ENCODE measurements around the gene PSMD3.
A peak's percentile ranks its signal among the peaks of the same experiment; 100 is the strongest.

PSMD3 gene

DNA sequence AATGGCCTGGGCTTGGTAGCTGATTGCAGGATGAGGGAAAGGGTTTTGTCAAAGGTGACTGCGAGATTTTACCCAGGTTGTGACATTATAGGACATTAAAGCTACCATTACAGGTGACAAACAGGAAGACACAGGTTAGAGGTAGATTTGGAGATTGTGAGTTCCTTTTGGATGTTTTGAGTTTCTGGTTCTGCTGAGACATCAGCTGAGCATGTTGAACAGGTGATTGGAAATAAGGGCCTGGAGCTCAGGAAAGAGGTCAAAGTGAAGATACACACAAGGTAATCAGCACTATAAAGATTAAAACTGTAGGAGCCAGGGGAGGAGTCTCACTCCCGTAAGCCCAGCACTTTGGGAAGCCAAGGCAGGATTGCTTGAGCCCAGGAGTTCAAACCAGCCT, 11.8 kb upstream of the PSMD3 start:
- Histone ChIP-seq H4K91ac (ENCODE audit: low read depth, low read length) (no peak overlapping the region), H3K9me3 (ENCODE audit: insufficient read depth, low read depth, low read length) (no peaks in the 10 kb centered on the region), H3K27ac (ENCODE audit: low read depth, low read length) (no peak overlapping the region), H4K12ac (ENCODE audit: low read depth, low read length) (no peak overlapping the region), H3K27me3 (ENCODE audit: insufficient read depth, low read length) (no peaks in the 10 kb centered on the region), H2BK12ac (ENCODE audit: low read length) (no peak overlapping the region), H4K8ac (ENCODE audit: low read depth, low read length) (no peak overlapping the region), H3K14ac (ENCODE audit: low read length) (no peak overlapping the region), H3K18ac (ENCODE audit: low read length) (no peak overlapping the region), H2BK120ac (ENCODE audit: insufficient read depth, low read length, poor library complexity) (no peak overlapping the region), H2AK5ac (ENCODE audit: low read length) (no peak overlapping the region), H3K4me3 (ENCODE audit: low read depth, low read length) (no peak overlapping the region), H3K36me3 (ENCODE audit: control insufficient read depth in 1 of 2, insufficient read depth in 2 of 2, low read length in 2 of 2) (no peaks in the 10 kb centered on the region), H3K23ac (ENCODE audit: low read length) (no peak overlapping the region), H3K4ac (ENCODE audit: low read depth, low read length) (no peak overlapping the region), H2AFZ (ENCODE audit: insufficient read depth, low read length, poor library complexity) (no peak overlapping the region), H3K79me1 (ENCODE audit: low read length) (no peaks in the 10 kb centered on the region), H2BK5ac (ENCODE audit: low read depth, low read length, poor library complexity) (no peak overlapping the region), H3K4me1 (ENCODE audit: control insufficient read depth in 1 of 2, insufficient read depth in 2 of 2, low read length in 2 of 2) (no peaks in the 10 kb centered on the region), H3K9ac (ENCODE audit: low read length) (no peak overlapping the region), H3K4me2 (ENCODE audit: low read length) (no peak overlapping the region), H3K79me2 (ENCODE audit: control insufficient read depth, insufficient read depth, low read length, poor library complexity) (no peaks in the 10 kb centered on the region)
- DNase-seq, result peak; percentile 51 to 79
- no CpG with 5 or more reads among the region's 2 CpGs for WGBS (ENCODE audit: extremely low coverage, insufficient coverage, insufficient read length)

DNA sequence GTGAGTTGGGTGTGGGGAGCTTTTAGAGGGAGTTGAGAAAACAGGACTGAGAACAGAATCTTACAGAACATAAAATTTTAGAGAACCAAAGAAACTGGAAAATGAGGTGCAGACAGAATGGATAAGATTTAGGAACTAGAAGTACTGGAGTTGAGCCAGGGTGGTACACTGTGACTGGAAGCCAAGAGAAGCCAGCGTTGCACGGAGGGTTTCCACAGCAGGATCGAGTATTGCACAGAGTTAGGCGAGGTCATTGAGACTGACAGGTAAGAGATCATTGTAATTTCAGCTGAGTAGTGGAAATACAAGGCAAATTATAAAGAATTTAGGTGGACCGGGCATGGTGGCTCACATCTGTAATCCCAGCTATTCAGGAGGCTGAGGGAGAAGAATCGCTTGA, 11.2 kb upstream of the PSMD3 start:
- H2BK120ac ChIP-seq (ENCODE audit: insufficient read depth, low read length, poor library complexity), result no peak overlapping the region

DNA sequence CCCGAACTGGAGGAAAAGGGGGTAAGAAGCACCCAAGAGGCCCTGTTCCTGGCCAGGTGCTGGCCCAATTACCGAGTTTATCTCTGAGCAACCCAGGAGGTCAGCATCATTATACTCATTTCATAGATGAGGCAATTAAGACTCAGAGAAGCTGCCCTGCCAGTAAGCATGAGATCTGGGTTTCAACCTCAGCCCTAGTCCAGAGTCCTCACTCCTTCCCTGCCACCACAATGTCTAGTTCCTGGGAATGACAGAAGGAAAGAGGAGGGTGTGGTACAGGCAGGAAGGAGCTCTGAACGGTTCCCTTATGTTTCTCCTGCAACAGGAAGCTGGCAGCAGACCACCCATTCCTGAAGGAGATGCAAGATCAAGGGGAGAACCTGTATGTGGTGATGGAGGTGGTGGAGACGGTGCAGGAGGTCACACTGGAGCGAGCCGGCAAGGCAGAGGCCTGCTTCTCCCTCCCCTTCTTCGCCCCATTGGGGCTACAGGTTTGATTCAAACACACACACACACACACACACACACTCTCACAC, 10.4 kb upstream of the PSMD3 start:
- H3K14ac ChIP-seq (ENCODE audit: low read length), result no peak overlapping the region
- no peak overlapping the region for H3K4me3 ChIP-seq (ENCODE audit: low read depth, low read length)
- no peaks in the 10 kb centered on the region for H3K36me3 ChIP-seq (ENCODE audit: control insufficient read depth in 1 of 2, insufficient read depth in 2 of 2, low read length in 2 of 2)
- no peak overlapping the region for H3K18ac ChIP-seq (ENCODE audit: low read length)
- H2BK12ac ChIP-seq (ENCODE audit: low read length), result no peak overlapping the region
- no peak overlapping the region for H3K27ac ChIP-seq (ENCODE audit: low read depth, low read length)
- no peaks in the 10 kb centered on the region for H3K79me2 ChIP-seq (ENCODE audit: control insufficient read depth, insufficient read depth, low read length, poor library complexity)
- no peak overlapping the region for H4K12ac ChIP-seq (ENCODE audit: low read depth, low read length)
- H3K79me1 ChIP-seq (ENCODE audit: low read length), result no peaks in the 10 kb centered on the region
- H2BK120ac ChIP-seq (ENCODE audit: insufficient read depth, low read length, poor library complexity), result no peak overlapping the region
- no peak for DNase-seq
- no peak overlapping the region for H3K23ac ChIP-seq (ENCODE audit: low read length)
- no CpG with 5 or more reads among the region's 7 CpGs for WGBS (ENCODE audit: extremely low coverage, insufficient coverage, insufficient read length)
- H3K9ac ChIP-seq (ENCODE audit: low read length), result no peak overlapping the region
- no peak overlapping the region for H4K91ac ChIP-seq (ENCODE audit: low read depth, low read length)
- no peaks in the 10 kb centered on the region for H3K9me3 ChIP-seq (ENCODE audit: insufficient read depth, low read depth, low read length)
- no peak overlapping the region for H2BK5ac ChIP-seq (ENCODE audit: low read depth, low read length, poor library complexity)
- no peak overlapping the region for H3K4ac ChIP-seq (ENCODE audit: low read depth, low read length)
- H3K27me3 ChIP-seq (ENCODE audit: insufficient read depth, low read length), result no peaks in the 10 kb centered on the region
- H3K4me1 ChIP-seq (ENCODE audit: control insufficient read depth in 1 of 2, insufficient read depth in 2 of 2, low read length in 2 of 2), result no peaks in the 10 kb centered on the region
- H3K4me2 ChIP-seq (ENCODE audit: low read length), result no peak overlapping the region
- no peak overlapping the region for H2AK5ac ChIP-seq (ENCODE audit: low read length)
- H4K8ac ChIP-seq (ENCODE audit: low read depth, low read length), result no peak overlapping the region
- H2AFZ ChIP-seq (ENCODE audit: insufficient read depth, low read length, poor library complexity), result no peak overlapping the region

More for the DNA sequence above, 11.2 kb upstream of the PSMD3 start:
- Histone ChIP-seq H4K91ac (ENCODE audit: low read depth, low read length) (no peak overlapping the region), H2AK5ac (ENCODE audit: low read length) (no peak overlapping the region), H3K4me3 (ENCODE audit: low read depth, low read length) (no peak overlapping the region), H2AFZ (ENCODE audit: insufficient read depth, low read length, poor library complexity) (no peak overlapping the region), H3K4me2 (ENCODE audit: low read length) (no peak overlapping the region), H3K14ac (ENCODE audit: low read length) (no peak overlapping the region), H3K27ac (ENCODE audit: low read depth, low read length) (no peak overlapping the region), H3K4ac (ENCODE audit: low read depth, low read length) (no peak overlapping the region), H3K9me3 (ENCODE audit: insufficient read depth, low read depth, low read length) (no peaks in the 10 kb centered on the region), H3K79me2 (ENCODE audit: control insufficient read depth, insufficient read depth, low read length, poor library complexity) (no peaks in the 10 kb centered on the region), H3K9ac (ENCODE audit: low read length) (no peak overlapping the region), H4K12ac (ENCODE audit: low read depth, low read length) (no peak overlapping the region), H2BK12ac (ENCODE audit: low read length) (no peak overlapping the region), H3K36me3 (ENCODE audit: control insufficient read depth in 1 of 2, insufficient read depth in 2 of 2, low read length in 2 of 2) (no peaks in the 10 kb centered on the region), H2BK5ac (ENCODE audit: low read depth, low read length, poor library complexity) (no peak overlapping the region), H3K4me1 (ENCODE audit: control insufficient read depth in 1 of 2, insufficient read depth in 2 of 2, low read length in 2 of 2) (no peaks in the 10 kb centered on the region), H3K23ac (ENCODE audit: low read length) (no peak overlapping the region), H3K27me3 (ENCODE audit: insufficient read depth, low read length) (no peaks in the 10 kb centered on the region), H3K18ac (ENCODE audit: low read length) (no peak overlapping the region), H3K79me1 (ENCODE audit: low read length) (no peaks in the 10 kb centered on the region), H4K8ac (ENCODE audit: low read depth, low read length) (no peak overlapping the region)
- no CpG with 5 or more reads among the region's 6 CpGs for WGBS (ENCODE audit: extremely low coverage, insufficient coverage, insufficient read length)
- no peak for DNase-seq

- WGBS (ENCODE audit: extremely low coverage, insufficient coverage, insufficient read length), result no CpG with 5 or more reads among the region's 4 CpGs
- H2BK120ac ChIP-seq (ENCODE audit: insufficient read depth, low read length, poor library complexity), result no peak overlapping the region
- no peaks in the 10 kb centered on the region for H3K27me3 ChIP-seq (ENCODE audit: insufficient read depth, low read length)
- peak in 1 of 2 donors; percentile 11 for DNase-seq
- no peak overlapping the region for H4K8ac ChIP-seq (ENCODE audit: low read depth, low read length)
- H2BK12ac ChIP-seq (ENCODE audit: low read length), result no peak overlapping the region
- no peak overlapping the region for H2BK5ac ChIP-seq (ENCODE audit: low read depth, low read length, poor library complexity)
- no peak overlapping the region for H3K18ac ChIP-seq (ENCODE audit: low read length)
- no peak overlapping the region for H3K4me2 ChIP-seq (ENCODE audit: low read length)
- no peak overlapping the region for H3K4ac ChIP-seq (ENCODE audit: low read depth, low read length)
- no peaks in the 10 kb centered on the region for H3K36me3 ChIP-seq (ENCODE audit: control insufficient read depth in 1 of 2, insufficient read depth in 2 of 2, low read length in 2 of 2)
- H2AK5ac ChIP-seq (ENCODE audit: low read length), result no peak overlapping the region
- no peak overlapping the region for H3K4me3 ChIP-seq (ENCODE audit: low read depth, low read length)
- H4K91ac ChIP-seq (ENCODE audit: low read depth, low read length), result no peak overlapping the region
- H3K27ac ChIP-seq (ENCODE audit: low read depth, low read length), result no peak overlapping the region
- no peak overlapping the region for H3K14ac ChIP-seq (ENCODE audit: low read length)
- no peaks in the 10 kb centered on the region for H3K9me3 ChIP-seq (ENCODE audit: insufficient read depth, low read depth, low read length)
- no peak overlapping the region for H3K23ac ChIP-seq (ENCODE audit: low read length)
- H2AFZ ChIP-seq (ENCODE audit: insufficient read depth, low read length, poor library complexity), result no peak overlapping the region
- H3K79me2 ChIP-seq (ENCODE audit: control insufficient read depth, insufficient read depth, low read length, poor library complexity), result no peaks in the 10 kb centered on the region
- no peaks in the 10 kb centered on the region for H3K79me1 ChIP-seq (ENCODE audit: low read length)
- no peak overlapping the region for H4K12ac ChIP-seq (ENCODE audit: low read depth, low read length)
- no peak overlapping the region for H3K9ac ChIP-seq (ENCODE audit: low read length)
- no peaks in the 10 kb centered on the region for H3K4me1 ChIP-seq (ENCODE audit: control insufficient read depth in 1 of 2, insufficient read depth in 2 of 2, low read length in 2 of 2)
These were observed 9.5 kb upstream of the PSMD3 start for GRCh38 chr17:39971076-39971603.

All from trophoblast cell (in vitro differentiated cells and primary cell).